Breast epithelium (tissue), 4 donors: ENCODE data around the gene FNDC11. TPM values are rescaled to one million over a fixed set of nuclear protein-coding genes. Genes with fewer than 3 reads are reported as not detected.

Experiments used
- DNase-seq, 2 donors: peaks; one replicate each; pipeline ENCODE4 v3.0.0-alpha.2; 2019; ENCODE audit warnings: low spot score in 2 of 2
- H3K27ac ChIP-seq, 2 donors: fragments of 200-600 bp; sonication (generic) in 1 of 2; one replicate each; pipeline ENCODE4 v1.5.1; 2016 to 2019; ENCODE audit warnings: mild to moderate bottlenecking in 1 of 2
- H3K27me3 ChIP-seq, 2 donors: fragments of 200-600 bp; sonication (generic) in 1 of 2; one replicate each; pipeline versions ENCODE4 v1.5.1 to v1.6.0; 2017 to 2019; ENCODE audit warnings: control low read depth in 1 of 2, mild to moderate bottlenecking in 1 of 2
- H3K36me3 ChIP-seq: fragments of 200-600 bp; one replicate; pipeline ENCODE4 v1.5.1; 2019
- H3K4me1 ChIP-seq, 2 donors: fragments of 200-600 bp; sonication (generic); one replicate each; pipeline ENCODE4 v1.5.1; 2016 to 2019; ENCODE audit warnings: control low read depth in 1 of 2
- H3K4me3 ChIP-seq, 3 donors: fragments of 200-600 bp; sonication (generic); 1 replicate in 2 of 3; 2 replicates in 1 of 3; pipeline ENCODE4 v1.5.1; 2016 to 2019; ENCODE audit warnings: mild to moderate bottlenecking in 3 of 3, moderate library complexity in 2 of 3
- H3K9me3 ChIP-seq, 2 donors: fragments of 200-600 bp; sonication (generic) in 1 of 2; one replicate each; pipeline ENCODE4 v1.5.1; 2016 to 2019; ENCODE audit warnings: control low read depth in 1 of 2
- CTCF ChIP-seq, 3 donors: fragments of 450-650 bp; IDR thresholded peaks; one replicate each; pipeline ENCODE4 v1.5.1; 2016 to 2017; ENCODE audit warnings: antibody characterized with exemption in 3 of 3, mild to moderate bottlenecking in 3 of 3, moderate library complexity in 3 of 3
- POLR2A ChIP-seq: fragments of 450-650 bp; IDR thresholded peaks from one replicate; pipeline ENCODE4 v1.6.1; 2016; ENCODE audit warnings: antibody characterized with exemption, mild to moderate bottlenecking, moderate library complexity
- POLR2AphosphoS5 ChIP-seq, 3 donors: sonication (generic); formaldehyde crosslinking; IDR thresholded peaks; one replicate each; pipeline ENCODE4 v1.6.1; 2017; ENCODE audit warnings: antibody characterized with exemption in 3 of 3
- intact Hi-C: fragments of 100-400 bp; cut with DNase I; formaldehyde crosslinking; loops from one replicate; pipeline ENCODE4 v1.15.1; 2023; ENCODE audit warnings: low total_unique reads
- total RNA-seq, 3 donors: library from RNA; depleted of rRNA; stranded (reverse); fragments of >200 nt; gene quantifications; one replicate each; pipeline ENCODE4 v1.1.0, GENCODE V29; 2016

Gene FNDC11
- total RNA-seq, 3 donors from 2014 or later = 0.29 to 0.33 (median 0.32) TPM

- no peaks in the 10 kb centered on the region for H3K9me3 ChIP-seq
Observed at GRCh38 chr20:63560333-63560805, 6.4 kb downstream of the FNDC11 start.

GRCh38 chr20:63560856-63561609 is 7.1 kb downstream of the FNDC11 start:
- DNase-seq = no peak
- no peak overlapping the region for H3K27ac ChIP-seq
- intact Hi-C loops = no loop called here
- H3K36me3 ChIP-seq = peaks cover 11% of the 10 kb centered on the region
- no peak overlapping the region for H3K4me3 ChIP-seq
- no peaks in the 10 kb centered on the region for H3K27me3 ChIP-seq
- no peaks in the 10 kb centered on the region for H3K4me1 ChIP-seq
- TF ChIP-seq POLR2AphosphoS5 (IDR thresholded peaks at IDR 0.05) (no peak), POLR2A (no peak), CTCF (IDR thresholded peaks at IDR 0.05) (no peak)
- no peaks in the 10 kb centered on the region for H3K9me3 ChIP-seq

More at GRCh38 chr20:63560333-63560805, 6.4 kb downstream of the FNDC11 start:
- Histone ChIP-seq H3K4me1 (no peaks in the 10 kb centered on the region), H3K4me3 (no peak overlapping the region), H3K27me3 (no peaks in the 10 kb centered on the region), H3K36me3 (peaks cover 11% of the 10 kb centered on the region), H3K27ac (no peak overlapping the region)
- no peak for TF ChIP-seq POLR2AphosphoS5 (IDR thresholded peaks at IDR 0.05)
- TF ChIP-seq POLR2A = no peak
- no peak for TF ChIP-seq CTCF (IDR thresholded peaks at IDR 0.05)
- DNase-seq = no peak
- intact Hi-C loops = no loop called here

GRCh38 chr20:63561624-63562396 is 7.9 kb downstream of the FNDC11 start:
- H3K27me3 ChIP-seq = no peaks in the 10 kb centered on the region
- DNase-seq = no peak
- TF ChIP-seq POLR2AphosphoS5 (IDR thresholded peaks at IDR 0.05) (no peak), POLR2A (no peak)
- no peak overlapping the region for H3K27ac ChIP-seq
- H3K4me1 ChIP-seq = no peaks in the 10 kb centered on the region
- no peaks in the 10 kb centered on the region for H3K9me3 ChIP-seq
- no peak overlapping the region for H3K4me3 ChIP-seq
- peaks cover 11% of the 10 kb centered on the region for H3K36me3 ChIP-seq
- intact Hi-C loops = no loop called here

GRCh38 chr20:63562461-63563224 is 8.7 kb downstream of the FNDC11 start:
- Histone ChIP-seq H3K4me1 (no peaks in the 10 kb centered on the region), H3K36me3 (peaks cover 11% of the 10 kb centered on the region), H3K9me3 (no peaks in the 10 kb centered on the region), H3K4me3 (no peak overlapping the region), H3K27ac (no peak overlapping the region), H3K27me3 (no peaks in the 10 kb centered on the region)
- intact Hi-C loops = no loop called here
- TF ChIP-seq POLR2A (no peak), CTCF (IDR thresholded peaks at IDR 0.05) (no peak), POLR2AphosphoS5 (IDR thresholded peaks at IDR 0.05) (no peak)
- no peak for DNase-seq

- Histone ChIP-seq H3K4me1 (no peaks in the 10 kb centered on the region), H3K36me3 (peaks cover 11% of the 10 kb centered on the region), H3K27me3 (no peaks in the 10 kb centered on the region), H3K4me3 (no peak overlapping the region), H3K9me3 (no peaks in the 10 kb centered on the region), H3K27ac (no peak overlapping the region)
- TF ChIP-seq POLR2A = no peak
- TF ChIP-seq CTCF (IDR thresholded peaks at IDR 0.05) = no peak
- no peak for TF ChIP-seq POLR2AphosphoS5 (IDR thresholded peaks at IDR 0.05)
- intact Hi-C loops = no loop called here
- DNase-seq = no peak
Observed at GRCh38 chr20:63563225-63563935, 9.4 kb downstream of the FNDC11 start.
